Gastrocnemius medialis (tissue), 4 donors: ENCODE measurements around the gene GNGT2.

ENCODE experiments used
- POLR2A ChIP-seq, 2 donors: fragments of 450-650 bp; IDR thresholded peaks; one replicate each; pipeline ENCODE4 v1.6.1; 2017; ENCODE audit warnings: antibody characterized with exemption in 2 of 2, mild to moderate bottlenecking in 2 of 2, moderate library complexity in 2 of 2
- TF ChIP-seq, protein P1 (sequence below), 5 experiments: fragments of 450-650 bp in 3 of 5; fragments of 200-600 bp in 2 of 5; sonication (generic) in 2 of 5; IDR thresholded peaks in 4 of 5; conservative IDR thresholded peaks in 1 of 5; 1 replicate in 4 of 5; 2 replicates in 1 of 5; pipeline ENCODE4 v1.5.1; 2016 to 2019; ENCODE audit warnings: antibody characterized with exemption in 5 of 5, mild to moderate bottlenecking in 3 of 5, moderate library complexity in 3 of 5

GRCh38 chr17:49180998-49181635 lies 29.3 kb downstream of the GNGT2 start:
- TF ChIP-seq, protein P1, sequence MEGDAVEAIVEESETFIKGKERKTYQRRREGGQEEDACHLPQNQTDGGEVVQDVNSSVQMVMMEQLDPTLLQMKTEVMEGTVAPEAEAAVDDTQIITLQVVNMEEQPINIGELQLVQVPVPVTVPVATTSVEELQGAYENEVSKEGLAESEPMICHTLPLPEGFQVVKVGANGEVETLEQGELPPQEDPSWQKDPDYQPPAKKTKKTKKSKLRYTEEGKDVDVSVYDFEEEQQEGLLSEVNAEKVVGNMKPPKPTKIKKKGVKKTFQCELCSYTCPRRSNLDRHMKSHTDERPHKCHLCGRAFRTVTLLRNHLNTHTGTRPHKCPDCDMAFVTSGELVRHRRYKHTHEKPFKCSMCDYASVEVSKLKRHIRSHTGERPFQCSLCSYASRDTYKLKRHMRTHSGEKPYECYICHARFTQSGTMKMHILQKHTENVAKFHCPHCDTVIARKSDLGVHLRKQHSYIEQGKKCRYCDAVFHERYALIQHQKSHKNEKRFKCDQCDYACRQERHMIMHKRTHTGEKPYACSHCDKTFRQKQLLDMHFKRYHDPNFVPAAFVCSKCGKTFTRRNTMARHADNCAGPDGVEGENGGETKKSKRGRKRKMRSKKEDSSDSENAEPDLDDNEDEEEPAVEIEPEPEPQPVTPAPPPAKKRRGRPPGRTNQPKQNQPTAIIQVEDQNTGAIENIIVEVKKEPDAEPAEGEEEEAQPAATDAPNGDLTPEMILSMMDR (IDR thresholded peaks at IDR 0.05 in 4 of 5, conservative IDR thresholded peaks at IDR 0.05 in 1 of 5): no peak
- TF ChIP-seq POLR2A (IDR thresholded peaks at IDR 0.05): no peak
